Epithelial cell of proximal tubule (primary cell): Measurements from ENCODE around the gene HSD3B2. TPM values are rescaled to one million over a fixed set of nuclear protein-coding genes. Genes with fewer than 3 reads are reported as not detected.

ENCODE experiments used
- DNase-seq: peaks from one replicate; pipeline ENCODE4 v3.0.0-alpha.2; 2011; ENCODE audit warnings: low read depth
- H3K4me3 ChIP-seq: 2 replicates; pipeline ENCODE4 v1.5.1; 2011; ENCODE audit warnings: low read depth, mild to moderate bottlenecking, low read length
- CTCF ChIP-seq: conservative IDR thresholded peaks from 2 replicates; pipeline ENCODE4 v1.5.1; 2012; ENCODE audit warnings: low read depth, mild to moderate bottlenecking, low read length
- total RNA-seq: library from RNA; depleted of rRNA; stranded (reverse); fragments of >200 nt; gene quantifications from 2 replicates; pipeline ENCODE4 v1.2.3, GENCODE V29; 2015

HSD3B2 gene
- total RNA-seq, 1 donor from 2014 or later, result not detected

- TF ChIP-seq CTCF, result no peak
- no peak for DNase-seq
- H3K4me3 ChIP-seq, result no peak overlapping the region
Measured at GRCh38 chr1:119391749-119392148, 23.2 kb upstream of the HSD3B2 start.

DNA sequence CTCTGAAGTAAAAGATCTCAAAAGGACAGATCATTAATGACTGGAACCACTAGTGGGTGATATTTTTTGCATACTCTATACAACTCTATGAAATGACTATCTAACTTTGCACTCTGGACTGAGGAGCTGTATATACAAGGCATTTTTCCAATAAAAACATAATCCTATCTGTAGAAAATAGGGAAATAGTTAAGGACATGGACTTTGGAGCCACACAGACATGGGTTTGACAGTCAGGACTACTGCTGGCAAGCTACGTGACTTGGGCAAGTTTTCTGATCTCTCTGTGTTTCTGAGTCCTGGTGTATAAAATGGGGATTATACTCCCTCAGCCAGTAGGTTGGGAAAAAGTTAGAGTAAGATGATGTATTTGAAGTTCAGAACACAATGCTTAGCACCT is 20.9 kb upstream of the HSD3B2 start:
- H3K4me3 ChIP-seq, result no peak overlapping the region
- DNase-seq, result no peak
- TF ChIP-seq CTCF, result no peak

DNA sequence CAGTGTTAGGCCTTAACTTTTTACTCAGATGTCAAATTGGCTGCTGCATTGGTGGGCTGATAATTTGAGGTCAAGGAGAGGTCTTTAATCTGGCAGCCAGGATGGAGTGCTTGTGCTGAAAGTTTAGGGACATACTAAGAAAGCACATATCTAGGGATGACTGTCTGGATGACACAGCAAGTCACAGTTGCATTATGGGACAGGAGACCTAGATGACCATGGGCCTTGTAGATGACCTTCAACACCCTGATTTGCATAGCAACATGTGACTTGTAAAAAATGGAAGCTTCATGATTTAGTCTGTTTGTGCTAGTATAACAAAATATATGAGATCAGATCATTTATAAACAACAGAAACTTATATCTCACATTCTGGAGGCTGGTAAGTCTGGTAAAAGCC is 18.0 kb upstream of the HSD3B2 start:
- H3K4me3 ChIP-seq, result no peak overlapping the region
- no peak for DNase-seq
- no peak for TF ChIP-seq CTCF

- DNase-seq, result no peak
- TF ChIP-seq CTCF, result no peak
Measured at GRCh38 chr1:119397986-119398385, 17.0 kb upstream of the HSD3B2 start.

DNA sequence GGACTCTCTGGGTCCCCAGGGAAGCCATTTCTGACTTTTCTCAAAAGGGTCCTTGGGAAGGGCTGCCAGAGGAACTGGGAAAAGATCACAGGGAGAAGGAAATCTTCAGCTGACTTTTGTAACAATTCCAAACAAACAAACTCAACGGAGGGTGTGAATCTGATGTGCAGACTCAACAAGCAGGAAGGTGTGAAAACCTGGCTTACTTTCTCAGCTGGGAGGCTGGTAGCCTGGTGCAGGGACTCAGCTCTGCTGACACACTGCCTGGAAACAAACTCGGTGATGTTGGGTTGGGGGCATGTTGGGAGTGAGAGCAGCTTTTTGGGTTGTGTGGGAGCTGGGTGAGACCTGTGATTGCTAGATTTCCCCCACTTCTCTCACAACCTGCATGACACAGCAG is 10.2 kb upstream of the HSD3B2 start:
- DNase-seq, result no peak
- no peak overlapping the region for H3K4me3 ChIP-seq
- TF ChIP-seq CTCF, result no peak

More at GRCh38 chr1:119397986-119398385, 17.0 kb upstream of the HSD3B2 start:
- no peak overlapping the region for H3K4me3 ChIP-seq

GRCh38 chr1:119409731-119410130 is 5.2 kb upstream of the HSD3B2 start:
- no peak overlapping the region for H3K4me3 ChIP-seq
- no peak for TF ChIP-seq CTCF
- DNase-seq, result no peak

DNA sequence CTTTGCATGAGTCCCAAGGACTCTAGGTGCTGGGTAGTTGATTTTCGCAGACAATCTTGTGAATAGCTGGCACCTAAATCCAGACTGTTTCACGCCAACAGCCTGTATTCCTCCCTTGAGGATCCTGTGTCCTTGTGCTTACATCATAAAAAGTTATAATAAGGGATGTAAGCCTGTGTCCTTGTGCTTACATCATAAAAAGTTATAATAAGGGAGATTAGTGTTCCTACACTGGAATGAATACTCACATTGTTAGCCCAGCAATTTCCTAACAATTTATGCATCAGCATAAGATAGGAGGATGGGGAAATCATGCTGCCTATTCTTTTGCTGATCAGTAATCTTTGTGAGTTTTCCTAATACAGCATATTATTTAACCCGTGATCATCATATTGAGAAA is 4.0 kb upstream of the HSD3B2 start:
- DNase-seq, result no peak
- H3K4me3 ChIP-seq, result no peak overlapping the region
- no peak for TF ChIP-seq CTCF
